Spleen (tissue), 11 donors: ENCODE measurements around the gene RDX. TPM values are rescaled to one million over a fixed set of nuclear protein-coding genes. Genes with fewer than 3 reads are reported as not detected.

ENCODE experiments used
- DNase-seq: peaks from one replicate; pipeline ENCODE4 v3.0.0-alpha.2; 2020
- H3K27ac ChIP-seq, 8 donors: fragments of 200-600 bp; sonication (generic) in 7 of 8; 1 replicate in 4 of 8; 2 replicates in 4 of 8; pipeline versions ENCODE4 v1.5.0 to v1.8.0; 2016 to 2021; ENCODE audit warnings: inconsistent platforms in 4 of 8, mild to moderate bottlenecking in 4 of 8, moderate library complexity in 1 of 8
- H3K27me3 ChIP-seq, 7 donors: fragments of 200-600 bp; sonication (generic) in 6 of 7; replicated peaks in 1 of 7; 1 replicate in 4 of 7; 2 replicates in 3 of 7; pipeline versions ENCODE4 v1.5.0 to v1.8.0; 2016 to 2021; ENCODE audit warnings: inconsistent platforms in 3 of 7, mild to moderate bottlenecking in 1 of 7
- H3K36me3 ChIP-seq, 6 donors: fragments of 200-600 bp; sonication (generic) in 5 of 6; 1 replicate in 4 of 6; 2 replicates in 2 of 6; pipeline versions ENCODE4 v1.5.0 to v1.8.0; 2016 to 2021; ENCODE audit warnings: inconsistent platforms in 2 of 6
- H3K4me1 ChIP-seq, 6 donors: fragments of 200-600 bp; sonication (generic) in 5 of 6; 1 replicate in 3 of 6; 2 replicates in 3 of 6; pipeline versions ENCODE4 v1.5.0 to v1.8.0; 2016 to 2021; ENCODE audit warnings: inconsistent platforms in 3 of 6
- H3K4me3 ChIP-seq, 8 donors: fragments of 200-600 bp; sonication (generic) in 7 of 8; 1 replicate in 4 of 8; 2 replicates in 4 of 8; pipeline versions ENCODE4 v1.5.0 to v1.8.0; 2016 to 2021; ENCODE audit warnings: inconsistent platforms in 4 of 8, mild to moderate bottlenecking in 4 of 8, moderate library complexity in 2 of 8
- H3K9me3 ChIP-seq, 8 donors: fragments of 200-600 bp; sonication (generic) in 7 of 8; 1 replicate in 4 of 8; 2 replicates in 4 of 8; pipeline versions ENCODE4 v1.5.0 to v1.8.0; 2016 to 2021; ENCODE audit warnings: inconsistent platforms in 4 of 8
- POLR2A ChIP-seq, 3 donors: fragments of 450-650 bp; IDR thresholded peaks; one replicate each; pipeline ENCODE4 v1.5.1; 2017; ENCODE audit warnings: antibody characterized with exemption in 3 of 3, mild to moderate bottlenecking in 1 of 3
- POLR2AphosphoS5 ChIP-seq, 3 donors: sonication (generic); formaldehyde crosslinking; IDR thresholded peaks; one replicate each; pipeline ENCODE4 v1.5.1; 2017; ENCODE audit warnings: antibody characterized with exemption in 3 of 3
- WGBS, 5 donors: extraction: QIAGEN DNeasy Blood & Tissue Kit in 3 of 5; methylation state at CpG; one replicate each; pipeline versions ENCODE4 v1.1.5 to v1.1.7; 2013 to 2018; 5-methylcytosine and 5-hydroxymethylcytosine counted together
- intact Hi-C: fragments of 100-400 bp; cut with DNase I; formaldehyde crosslinking; loops from one replicate; pipeline ENCODE4 v1.15.0; 2023; ENCODE audit warnings: low total_unique reads
- polyA plus RNA-seq, 3 donors: library from polyadenylated mRNA; stranded (reverse); fragments of 200-250 nt; gene quantifications; one replicate each; pipeline ENCODE4 v1.2.1, GENCODE V29; 2013
- total RNA-seq, 7 donors: library from RNA; depleted of rRNA in 3 of 7; stranded (reverse); fragments of >200 nt in 3 of 7; fragmentation: NEBNext Ultra II Directional in 4 of 7; extraction: Animal tissue kit (Norgen Biotek cat#: 25700) in 4 of 7; gene quantifications; one replicate each; pipeline versions ENCODE4 v1.1.0 to v1.2.1, GENCODE V29; 2016 to 2021
- TF ChIP-seq, protein P1 (sequence below), 11 experiments: fragments of 200-600 bp in 7 of 11; fragments of 450-650 bp in 4 of 11; sonication (generic) in 4 of 11; IDR thresholded peaks in 8 of 11; conservative IDR thresholded peaks in 3 of 11; 1 replicate in 7 of 11; 2 replicates in 4 of 11; pipeline versions ENCODE4 v1.4.0 to v1.8.0; 2016 to 2021; ENCODE audit warnings: antibody characterized with exemption in 11 of 11, inconsistent platforms in 4 of 11, mild to moderate bottlenecking in 1 of 11
- donor health status: healthy with polysubstance abuse.
- donor health status: DM: no; HTN: no; CAD: no; lungs with moderate emphysema.
- donor health status: DM: no; HTN: no; CAD: no.
- donor health status: Bipolar disorder and iron deficiency.
- donor health status: healthy.
- donor health status: DM: no; HTN: no; CAD: no.
- donor health status: DM: yes; HTN: yes; CAD: no.

RDX gene
- total and polyA plus RNA-seq, 10 donors: 11.7 to 138 (median 90.9) TPM

DNA sequence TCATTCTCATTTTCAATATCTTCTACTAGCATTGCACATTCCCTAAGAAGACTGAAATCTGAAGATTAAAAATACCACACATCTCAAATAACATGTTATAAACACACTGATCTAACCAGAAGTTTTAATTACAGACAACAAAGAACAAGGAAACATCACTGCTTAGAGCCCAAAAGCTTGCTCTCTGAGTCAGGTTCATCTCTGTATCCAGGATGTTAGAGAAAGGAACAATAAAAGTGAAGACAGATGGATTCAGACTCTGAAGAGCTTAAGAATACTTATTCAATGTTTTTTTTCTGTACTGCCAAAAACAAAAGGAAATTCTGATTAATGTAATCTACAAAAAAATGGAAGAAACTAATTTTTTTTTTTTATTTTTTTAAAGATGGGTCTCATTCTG lies 16.5 kb downstream of the RDX start:
- intact Hi-C loops: no loop called here
- no peak overlapping the region for H3K27ac ChIP-seq

DNA sequence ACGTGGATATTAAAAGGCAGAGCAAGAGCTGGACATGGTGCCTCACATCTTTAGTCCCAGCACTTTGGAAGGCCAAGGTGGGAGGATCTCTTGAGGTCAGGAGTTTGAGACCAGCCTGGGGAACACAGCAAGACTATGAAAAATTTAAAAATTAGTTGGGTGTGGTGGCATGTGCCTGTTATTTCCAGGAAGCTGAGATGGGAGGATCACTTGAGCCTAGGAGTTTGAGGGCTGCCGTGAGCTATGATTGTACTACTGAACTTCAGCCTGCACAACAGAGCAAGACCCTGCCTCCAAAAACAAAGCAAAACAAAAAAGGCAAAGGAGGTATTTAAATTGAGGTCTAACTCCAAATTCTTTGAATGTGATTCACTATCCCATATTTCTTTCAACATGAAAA lies 23.5 kb downstream of the RDX start:
- WGBS, 5 donors: 79 to 93% (median 84%) methylated on average over 2 of the region's 2 CpGs
- Histone ChIP-seq H3K36me3 (peaks cover 0 to 64% (median 20%) of the 10 kb centered on the region in 6 donors), H3K4me3 (no peak overlapping the region), H3K4me1 (peaks cover 0 to 8% (median 0%) of the 10 kb centered on the region in 6 donors), H3K9me3 (no peaks in the 10 kb centered on the region), H3K27ac (no peak overlapping the region), H3K27me3 (no peaks in the 10 kb centered on the region)
- no peak for DNase-seq
- TF ChIP-seq POLR2A (IDR thresholded peaks at IDR 0.05): no peak
- TF ChIP-seq, protein P1, sequence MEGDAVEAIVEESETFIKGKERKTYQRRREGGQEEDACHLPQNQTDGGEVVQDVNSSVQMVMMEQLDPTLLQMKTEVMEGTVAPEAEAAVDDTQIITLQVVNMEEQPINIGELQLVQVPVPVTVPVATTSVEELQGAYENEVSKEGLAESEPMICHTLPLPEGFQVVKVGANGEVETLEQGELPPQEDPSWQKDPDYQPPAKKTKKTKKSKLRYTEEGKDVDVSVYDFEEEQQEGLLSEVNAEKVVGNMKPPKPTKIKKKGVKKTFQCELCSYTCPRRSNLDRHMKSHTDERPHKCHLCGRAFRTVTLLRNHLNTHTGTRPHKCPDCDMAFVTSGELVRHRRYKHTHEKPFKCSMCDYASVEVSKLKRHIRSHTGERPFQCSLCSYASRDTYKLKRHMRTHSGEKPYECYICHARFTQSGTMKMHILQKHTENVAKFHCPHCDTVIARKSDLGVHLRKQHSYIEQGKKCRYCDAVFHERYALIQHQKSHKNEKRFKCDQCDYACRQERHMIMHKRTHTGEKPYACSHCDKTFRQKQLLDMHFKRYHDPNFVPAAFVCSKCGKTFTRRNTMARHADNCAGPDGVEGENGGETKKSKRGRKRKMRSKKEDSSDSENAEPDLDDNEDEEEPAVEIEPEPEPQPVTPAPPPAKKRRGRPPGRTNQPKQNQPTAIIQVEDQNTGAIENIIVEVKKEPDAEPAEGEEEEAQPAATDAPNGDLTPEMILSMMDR (IDR thresholded peaks at IDR 0.05 in 8 of 11, conservative IDR thresholded peaks at IDR 0.05 in 3 of 11): no peak
- TF ChIP-seq POLR2AphosphoS5 (IDR thresholded peaks at IDR 0.05): no peak
- intact Hi-C loops: no loop called here

More for the DNA sequence above, 16.5 kb downstream of the RDX start:
- Histone ChIP-seq H3K4me1 (peaks cover 0 to 8% (median 2%) of the 10 kb centered on the region in 6 donors), H3K4me3 (no peak overlapping the region), H3K9me3 (no peaks in the 10 kb centered on the region), H3K27me3 (no peaks in the 10 kb centered on the region), H3K36me3 (peaks cover 0 to 39% (median 0%) of the 10 kb centered on the region in 6 donors)
- DNase-seq: no peak
- TF ChIP-seq, protein P1 (IDR thresholded peaks at IDR 0.05 in 8 of 11, conservative IDR thresholded peaks at IDR 0.05 in 3 of 11): no peak
- TF ChIP-seq POLR2A (IDR thresholded peaks at IDR 0.05) (no peak), POLR2AphosphoS5 (IDR thresholded peaks at IDR 0.05) (no peak)

DNA sequence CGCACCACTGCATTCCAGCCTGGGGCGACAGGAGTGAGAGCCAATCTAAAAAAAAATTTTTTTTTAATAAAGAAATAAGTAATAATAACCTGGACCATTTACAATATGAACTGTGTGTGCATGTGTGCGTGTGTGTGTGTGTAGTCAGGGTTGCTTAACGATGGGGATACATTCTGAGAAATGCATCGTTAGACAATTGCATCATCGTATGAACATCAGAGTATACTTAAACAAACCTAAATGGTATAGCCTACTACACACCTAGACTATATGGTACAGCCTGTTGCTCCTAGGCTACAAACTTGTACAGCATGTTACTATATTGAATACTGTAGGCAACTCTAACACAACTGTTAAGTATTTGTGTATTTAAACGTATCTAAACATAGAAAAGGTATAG lies 26.4 kb downstream of the RDX start:
- H3K27ac ChIP-seq: no peak overlapping the region
- H3K36me3 ChIP-seq: peaks cover 0 to 70% (median 20%) of the 10 kb centered on the region in 6 donors
- intact Hi-C loops: no loop called here
- H3K27me3 ChIP-seq: no peaks in the 10 kb centered on the region
- peaks cover 0 to 8% (median 0%) of the 10 kb centered on the region in 6 donors for H3K4me1 ChIP-seq
- no peaks in the 10 kb centered on the region for H3K9me3 ChIP-seq
- no peak for TF ChIP-seq POLR2A (IDR thresholded peaks at IDR 0.05)
- TF ChIP-seq POLR2AphosphoS5 (IDR thresholded peaks at IDR 0.05): no peak
- TF ChIP-seq, protein P1 (IDR thresholded peaks at IDR 0.05 in 8 of 11, conservative IDR thresholded peaks at IDR 0.05 in 3 of 11): no peak
- DNase-seq: no peak
- H3K4me3 ChIP-seq: no peak overlapping the region
- WGBS, 5 donors: 88 to 95% (median 91%) methylated on average over 7 of the region's 7 CpGs

DNA sequence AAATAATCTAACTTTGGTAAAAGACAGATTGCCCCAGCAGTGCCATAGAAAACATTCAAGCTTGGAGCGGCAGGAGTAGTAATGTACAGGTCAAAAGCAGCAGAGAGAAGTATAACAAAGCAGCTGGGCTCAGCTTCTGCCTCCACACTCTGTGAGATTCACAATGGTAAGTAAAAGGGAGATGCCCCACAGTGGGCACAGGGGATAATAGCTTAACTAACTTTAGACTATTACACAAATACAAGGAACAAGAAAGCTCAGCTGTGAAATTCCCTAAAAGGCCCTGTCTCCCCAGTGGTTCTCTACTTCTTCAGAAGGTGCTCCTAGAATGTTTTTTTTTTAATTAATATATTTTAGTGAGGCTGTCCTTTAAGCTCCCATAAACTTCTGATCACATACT lies 28.0 kb downstream of the RDX start:
- TF ChIP-seq, protein P1 (IDR thresholded peaks at IDR 0.05 in 8 of 11, conservative IDR thresholded peaks at IDR 0.05 in 3 of 11): no peak
- TF ChIP-seq POLR2A (IDR thresholded peaks at IDR 0.05): no peak
- TF ChIP-seq POLR2AphosphoS5 (IDR thresholded peaks at IDR 0.05): no peak
- peaks cover 0 to 7% (median 0%) of the 10 kb centered on the region in 6 donors for H3K4me1 ChIP-seq
- H3K9me3 ChIP-seq: no peaks in the 10 kb centered on the region
- H3K36me3 ChIP-seq: peaks cover 3 to 85% (median 20%) of the 10 kb centered on the region in 6 donors
- H3K27ac ChIP-seq: no peak overlapping the region
- H3K27me3 ChIP-seq: no peaks in the 10 kb centered on the region
- no peak for DNase-seq
- H3K4me3 ChIP-seq: no peak overlapping the region
- 90 to 98% (median 94%) methylated on average over 1 of the region's 1 CpG for WGBS, 5 donors
- intact Hi-C loops: no loop called here
